Keratinocyte (primary cell): Measurements from ENCODE around the gene SERPINA4. TPM values are rescaled to one million over a fixed set of nuclear protein-coding genes. Genes with fewer than 3 reads are reported as not detected.

Source experiments
- DNase-seq: peaks from one replicate; pipeline ENCODE4 v3.0.0-alpha.2; 2011; ENCODE audit warnings: low read depth, missing footprints, low spot score
- FAIRE-seq: peaks from 2 replicates; lab custom pipeline; 2011; peaks lifted over from hg19 to GRCh38; lab: Jason Lieb, UNC
- H2AFZ ChIP-seq: 2 replicates; pipeline ENCODE4 v1.6.0; 2012; ENCODE audit warnings: low read length, control low read depth, inconsistent platforms; ENCODE audit not compliant: control insufficient read depth
- H3K27ac ChIP-seq: 2 replicates; pipeline ENCODE4 v1.5.1; 2011; ENCODE audit warnings: low read length; ENCODE audit not compliant: control insufficient read depth, insufficient read depth
- H3K27me3 ChIP-seq: 3 replicates; pipeline ENCODE4 v1.6.0; 2011; ENCODE audit warnings: low read length; ENCODE audit not compliant: control insufficient read depth, insufficient read depth; ENCODE audit errors: extremely low read depth
- H3K36me3 ChIP-seq, 2 experiments: 2 replicates in 1 of 2; 3 replicates in 1 of 2; pipeline ENCODE4 v1.5.1; 2011; ENCODE audit warnings: low read length in 2 of 2, mild to moderate bottlenecking in 1 of 2; ENCODE audit not compliant: control insufficient read depth in 2 of 2, insufficient read depth in 2 of 2; ENCODE audit errors: extremely low read depth in 1 of 2
- H3K4me1 ChIP-seq: 3 replicates; pipeline ENCODE4 v1.5.1; 2011; ENCODE audit warnings: low read length; ENCODE audit not compliant: control insufficient read depth, insufficient read depth; ENCODE audit errors: extremely low read depth
- H3K4me2 ChIP-seq: 3 replicates; pipeline ENCODE4 v1.6.0; 2011; ENCODE audit warnings: low read depth, low read length; ENCODE audit not compliant: control insufficient read depth, insufficient read depth; ENCODE audit errors: extremely low read depth
- H3K4me3 ChIP-seq, 3 experiments: fragments of 200-600 bp in 1 of 3; sonication (generic) in 1 of 3; 2 replicates in 2 of 3; 3 replicates in 1 of 3; pipeline ENCODE4 v1.5.1; 2011 to 2016; ENCODE audit warnings: low read length in 3 of 3, mild to moderate bottlenecking in 3 of 3, control low read depth in 2 of 3, inconsistent platforms in 1 of 3, low read depth in 1 of 3, mixed read lengths in 1 of 3, mixed run types in 1 of 3, moderate library complexity in 1 of 3; ENCODE audit not compliant: control insufficient read depth in 2 of 3, insufficient read depth in 2 of 3; ENCODE audit errors: extremely low read depth in 1 of 3
- H3K79me2 ChIP-seq: 2 replicates; pipeline ENCODE4 v1.6.0; 2012; ENCODE audit warnings: low read length; ENCODE audit not compliant: control insufficient read depth, insufficient read depth
- H3K9ac ChIP-seq: 3 replicates; pipeline ENCODE4 v1.6.0; 2011; ENCODE audit warnings: low read length; ENCODE audit not compliant: control insufficient read depth, insufficient read depth; ENCODE audit errors: extremely low read depth
- H3K9me1 ChIP-seq: 3 replicates; pipeline ENCODE4 v1.6.0; 2011; ENCODE audit warnings: low read length; ENCODE audit not compliant: control insufficient read depth, insufficient read depth; ENCODE audit errors: extremely low read depth
- H3K9me3 ChIP-seq: 2 replicates; pipeline ENCODE4 v1.5.1; 2012; ENCODE audit warnings: low read depth, low read length; ENCODE audit not compliant: control insufficient read depth
- H4K20me1 ChIP-seq: 3 replicates; pipeline ENCODE4 v1.6.0; 2011; ENCODE audit warnings: low read length; ENCODE audit not compliant: control insufficient read depth, insufficient read depth; ENCODE audit errors: extremely low read depth
- CTCF ChIP-seq, 3 experiments: IDR thresholded peaks in 1 of 3; conservative IDR thresholded peaks in 1 of 3; optimal IDR thresholded peaks in 1 of 3; 2 replicates in 2 of 3; 3 replicates in 1 of 3; pipeline versions ENCODE3 to v1.5.1; 2011; ENCODE audit warnings: low read length in 3 of 3, mild to moderate bottlenecking in 3 of 3, moderate library complexity in 2 of 3, control low read depth in 1 of 3, inconsistent platforms in 1 of 3; ENCODE audit not compliant: insufficient read depth in 2 of 3; ENCODE audit errors: extremely low read depth in 1 of 3
- EZH2 ChIP-seq: IDR thresholded peaks from one replicate; pipeline ENCODE4 v1.6.1; 2012; ENCODE audit warnings: inconsistent platforms, mild to moderate bottlenecking, low read length, moderate library complexity
- dilution Hi-C: fragments of 300-500 bp; cut with MboI; formaldehyde crosslinking; loops from one replicate; pipeline ENCODE4 v1.7.0; 2020; ENCODE audit warnings: low sequenced_read_pairs; ENCODE audit not compliant: extremely low pct_ligation_motif_present
- polyA plus RNA-seq, 5 experiments: library from polyadenylated mRNA; depleted of rRNA in 3 of 5; stranded (reverse) in 3 of 5; stranded (forward) in 1 of 5; unstranded in 1 of 5; fragments of >200 nt; gene quantifications; 1 replicate in 1 of 5; 2 replicates in 3 of 5; 3 replicates in 1 of 5; pipeline versions ENCODE4 v1.2.1 to v1.2.3, GENCODE V29; 2011 to 2012; ENCODE audit warnings: missing spikeins in 2 of 5, low read depth in 1 of 5, low replicate concordance in 1 of 5

SERPINA4 gene
- polyA plus RNA-seq, 1 donor (not counting 4 experiments of a cell fraction or from before 2014, with no cell fraction given): not detected

DNA sequence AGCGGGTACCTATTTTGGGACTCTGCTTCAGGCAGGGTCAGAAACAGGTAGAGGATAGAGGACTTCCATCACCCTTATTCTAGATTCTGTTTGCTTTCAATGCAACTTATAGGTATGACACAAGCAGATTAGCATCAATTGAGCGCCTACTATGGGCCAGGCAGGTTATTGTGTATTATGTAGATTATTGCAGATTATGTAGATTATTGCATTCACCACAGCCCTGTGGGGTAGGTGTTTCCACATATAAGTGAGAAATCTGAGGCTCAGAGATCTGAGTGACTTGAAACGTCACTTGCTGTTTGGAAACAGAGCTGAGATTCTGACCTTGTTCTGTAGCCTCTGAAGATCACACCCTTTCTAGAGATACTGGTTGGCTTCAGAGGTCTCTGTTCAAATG is 25.7 kb upstream of the SERPINA4 start:
- Histone ChIP-seq H3K9me1 (no peaks in the 10 kb centered on the region), H3K36me3 (no peaks in the 10 kb centered on the region), H4K20me1 (no peaks in the 10 kb centered on the region), H3K27ac (no peak overlapping the region), H3K4me1 (no peaks in the 10 kb centered on the region), H3K4me2 (no peak overlapping the region), H3K9ac (no peak overlapping the region), H3K27me3 (no peaks in the 10 kb centered on the region), H3K79me2 (no peaks in the 10 kb centered on the region), H3K9me3 (no peaks in the 10 kb centered on the region), H2AFZ (no peak overlapping the region), H3K4me3 (no peak overlapping the region)
- TF ChIP-seq CTCF (optimal IDR thresholded peaks at IDR 0.05 in 1 of 3, IDR thresholded peaks at IDR 0.05 in 1 of 3, conservative IDR thresholded peaks at IDR 0.05 in 1 of 3; ENCODE audit: extremely low read depth in 1 of 3, insufficient read depth in 2 of 3, low read length in 3 of 3): no peak
- no peak for TF ChIP-seq EZH2
- dilution Hi-C loops: no loop called here
- DNase-seq (no peak), FAIRE-seq (no peak)

GRCh38 chr14:94536836-94537235 is 24.4 kb upstream of the SERPINA4 start:
- H3K4me1 ChIP-seq: peaks cover 1% of the 10 kb centered on the region
- TF ChIP-seq EZH2 (no peak), CTCF (optimal IDR thresholded peaks at IDR 0.05 in 1 of 3, IDR thresholded peaks at IDR 0.05 in 1 of 3, conservative IDR thresholded peaks at IDR 0.05 in 1 of 3; ENCODE audit: extremely low read depth in 1 of 3, insufficient read depth in 2 of 3, low read length in 3 of 3) (peak; percentile 24 to 42 (median 25))
- no peak overlapping the region for H3K27ac ChIP-seq
- no peaks in the 10 kb centered on the region for H3K9me3 ChIP-seq
- no peak overlapping the region for H3K4me2 ChIP-seq
- no peaks in the 10 kb centered on the region for H3K36me3 ChIP-seq
- H3K79me2 ChIP-seq: no peaks in the 10 kb centered on the region
- FAIRE-seq (no peak), DNase-seq (no peak)
- H3K27me3 ChIP-seq: no peaks in the 10 kb centered on the region
- dilution Hi-C loops: no loop called here
- no peaks in the 10 kb centered on the region for H4K20me1 ChIP-seq
- H3K4me3 ChIP-seq: no peak overlapping the region
- no peaks in the 10 kb centered on the region for H3K9me1 ChIP-seq
- no peak overlapping the region for H3K9ac ChIP-seq
- H2AFZ ChIP-seq: no peak overlapping the region
